Pancreas (tissue), 10 donors: ENCODE measurements around the gene ACSBG1. TPM values are rescaled to one million over a fixed set of nuclear protein-coding genes. Genes with fewer than 3 reads are reported as not detected.
"Not testable (repeated sequence)": the region's sequence is repeated elsewhere in the genome, so short reads cannot be mapped to it uniquely, and the experiment has no call there.

Experiments used
- ATAC-seq, 4 donors: fragments of 200-7000 bp; cut with Tn5 transposase; one replicate each; pipeline versions ENCODE4 v1.8.0 to v1.9.1; 2020; ENCODE audit warnings: mild to moderate bottlenecking in 4 of 4, moderate library complexity in 4 of 4
- DNase-seq, 6 donors: peaks; one replicate each; pipeline ENCODE4 v3.0.0-alpha.2; 2020
- FAIRE-seq: peaks from 2 replicates; lab custom pipeline; 2012; peaks lifted over from hg19 to GRCh38; lab: Jason Lieb, UNC
- H3K27ac ChIP-seq, 4 donors: fragments of 200-600 bp; sonication (generic); 1 replicate in 3 of 4; 2 replicates in 1 of 4; pipeline versions ENCODE4 v1.5.0 to v1.8.0; 2020
- H3K27me3 ChIP-seq, 4 donors: fragments of 200-600 bp; one replicate each; pipeline ENCODE4 v1.8.0; 2021
- H3K36me3 ChIP-seq, 3 donors: fragments of 200-600 bp; sonication (generic) in 1 of 3; one replicate each; pipeline versions ENCODE4 v1.5.0 to v1.8.0; 2020 to 2021
- H3K4me1 ChIP-seq, 3 donors: fragments of 200-600 bp; one replicate each; pipeline ENCODE4 v1.8.0; 2021
- H3K4me3 ChIP-seq, 4 donors: fragments of 200-600 bp; sonication (generic) in 2 of 4; one replicate each; pipeline versions ENCODE4 v1.5.0 to v1.8.0; 2020 to 2021
- H3K9me3 ChIP-seq, 4 donors: fragments of 200-600 bp; one replicate each; pipeline ENCODE4 v1.8.0; 2021
- WGBS, 2 donors: extraction: QIAGEN DNeasy Blood & Tissue Kit; methylation state at CpG; one replicate each; pipeline ENCODE4 v1.1.7; 2013; 5-methylcytosine and 5-hydroxymethylcytosine counted together
- intact Hi-C, 3 donors: fragments of 100-400 bp; cut with DNase I; formaldehyde crosslinking; loops; one replicate each; pipeline versions ENCODE4 v1.11.1 to v1.14.2; 2022
- polyA plus RNA-seq, 2 donors: library from polyadenylated mRNA; stranded (reverse); fragments of 200-250 nt; gene quantifications; one replicate each; pipeline ENCODE4 v1.2.3, GENCODE V29; 2013
- total RNA-seq, 6 donors: library from RNA; stranded (reverse); fragmentation: NEBNext Ultra II Directional in 4 of 6; extraction: Animal tissue kit (Norgen Biotek cat#: 25700) in 4 of 6; gene quantifications; one replicate each; pipeline versions ENCODE4 v1.2.1 to v1.2.4, GENCODE V29; 2021 to 2023
- TF ChIP-seq, protein P1 (sequence below), 4 donors: fragments of 200-600 bp; sonication (generic) in 3 of 4; IDR thresholded peaks; one replicate each; pipeline versions ENCODE4 v1.5.0 to v1.8.0; 2021; ENCODE audit warnings: antibody characterized with exemption in 4 of 4
- donor health status: healthy with polysubstance abuse.
- donor health status: DM: no; HTN: no; CAD: no; lungs with moderate emphysema.
- donor health status: DM: no; HTN: no; CAD: no.
- donor health status: control.
- donor health status: control.
- donor health status: Bipolar disorder and iron deficiency.
- donor health status: DM: yes; HTN: yes; CAD: no.
- donor health status: DM: no; HTN: no; CAD: no.
- donor health status: DM: no; HTN: no; CAD: no.
- donor health status: DM: yes; HTN: yes; CAD: no.

Gene ACSBG1
- total and polyA plus RNA-seq, 8 donors: 0.04 to 0.12 (median 0.04) TPM; not detected in 5

DNA sequence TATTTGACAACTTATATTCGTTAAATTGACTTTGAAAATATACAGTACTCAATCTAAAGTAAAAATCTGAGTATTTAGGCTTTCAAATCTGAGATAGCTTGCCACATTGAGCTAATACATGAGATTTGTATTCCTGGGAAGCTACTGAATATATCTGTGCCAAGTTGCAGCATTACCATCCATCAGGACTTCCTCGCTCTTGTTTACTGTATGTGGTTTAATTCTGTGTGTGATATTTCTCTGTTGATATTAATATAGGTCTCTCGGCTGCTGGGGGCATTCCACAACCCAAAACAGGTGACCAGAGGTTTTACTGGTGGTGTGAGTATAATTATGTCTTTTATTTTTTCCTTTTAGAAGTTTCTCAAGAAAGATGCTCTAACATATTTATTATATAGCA, 79.4 kb downstream of the ACSBG1 start:
- TF ChIP-seq, protein P1, sequence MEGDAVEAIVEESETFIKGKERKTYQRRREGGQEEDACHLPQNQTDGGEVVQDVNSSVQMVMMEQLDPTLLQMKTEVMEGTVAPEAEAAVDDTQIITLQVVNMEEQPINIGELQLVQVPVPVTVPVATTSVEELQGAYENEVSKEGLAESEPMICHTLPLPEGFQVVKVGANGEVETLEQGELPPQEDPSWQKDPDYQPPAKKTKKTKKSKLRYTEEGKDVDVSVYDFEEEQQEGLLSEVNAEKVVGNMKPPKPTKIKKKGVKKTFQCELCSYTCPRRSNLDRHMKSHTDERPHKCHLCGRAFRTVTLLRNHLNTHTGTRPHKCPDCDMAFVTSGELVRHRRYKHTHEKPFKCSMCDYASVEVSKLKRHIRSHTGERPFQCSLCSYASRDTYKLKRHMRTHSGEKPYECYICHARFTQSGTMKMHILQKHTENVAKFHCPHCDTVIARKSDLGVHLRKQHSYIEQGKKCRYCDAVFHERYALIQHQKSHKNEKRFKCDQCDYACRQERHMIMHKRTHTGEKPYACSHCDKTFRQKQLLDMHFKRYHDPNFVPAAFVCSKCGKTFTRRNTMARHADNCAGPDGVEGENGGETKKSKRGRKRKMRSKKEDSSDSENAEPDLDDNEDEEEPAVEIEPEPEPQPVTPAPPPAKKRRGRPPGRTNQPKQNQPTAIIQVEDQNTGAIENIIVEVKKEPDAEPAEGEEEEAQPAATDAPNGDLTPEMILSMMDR (IDR thresholded peaks at IDR 0.05): no peak
- H3K9me3 ChIP-seq: no peaks in the 10 kb centered on the region
- intact Hi-C loops: no loop called here
- H3K4me3 ChIP-seq: no peak overlapping the region
- H3K4me1 ChIP-seq: peaks cover 0 to 6% (median 0%) of the 10 kb centered on the region in 3 donors
- DNase-seq (no peak), ATAC-seq (no peak), FAIRE-seq (no peak)
- no peaks in the 10 kb centered on the region for H3K27me3 ChIP-seq
- 88 to 93% methylated on average over 3 of the region's 3 CpGs for WGBS, 2 donors
- H3K36me3 ChIP-seq: peaks cover 0 to 12% (median 3%) of the 10 kb centered on the region in 3 donors
- no peak overlapping the region for H3K27ac ChIP-seq

DNA sequence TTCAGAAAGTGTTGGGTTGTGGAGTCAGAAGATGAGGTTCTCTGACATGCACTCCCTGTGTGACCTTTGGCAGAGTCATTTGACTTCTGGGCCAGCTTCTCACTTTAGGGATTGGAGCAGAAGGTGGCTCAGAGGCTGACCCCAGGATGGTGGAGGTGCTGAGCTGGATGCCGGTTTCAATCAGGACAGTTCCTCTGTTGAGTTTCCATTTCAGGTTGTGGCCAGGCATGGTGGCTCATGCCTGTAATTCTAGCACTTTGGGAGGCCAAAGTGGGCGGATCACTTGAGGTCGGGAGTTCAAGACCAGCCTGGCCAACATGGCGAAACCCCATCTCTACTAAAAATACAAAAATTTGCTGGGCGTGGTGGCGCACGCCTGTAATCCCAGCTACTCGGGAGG, 83.3 kb downstream of the ACSBG1 start:
- H3K27me3 ChIP-seq, H3K9me3 ChIP-seq, ATAC-seq, H3K4me3 ChIP-seq, DNase-seq, H3K27ac ChIP-seq, H3K36me3 ChIP-seq, FAIRE-seq, intact Hi-C loops: not testable (repeated sequence)
- peaks cover 0 to 10% (median 5%) of the 10 kb centered on the region in 3 donors for H3K4me1 ChIP-seq
- 94 to 98% methylated on average over 8 of the region's 8 CpGs for WGBS, 2 donors

- peaks cover 0 to 10% (median 5%) of the 10 kb centered on the region in 3 donors for H3K4me1 ChIP-seq
- peak overlapping the region; percentile 51 to 73 (median 64) for H3K27ac ChIP-seq
- DNase-seq (peak in 1 of 6 donors; percentile 49), ATAC-seq (peak; percentile 13 to 31 (median 17)), FAIRE-seq (no peak)
- H3K9me3 ChIP-seq: no peaks in the 10 kb centered on the region
- intact Hi-C loops: no loop called here
- H3K27me3 ChIP-seq: no peaks in the 10 kb centered on the region
- H3K4me3 ChIP-seq: peak overlapping the region; percentile 55 to 92 (median 80)
- TF ChIP-seq, protein P1 (IDR thresholded peaks at IDR 0.05): no peak
- 5 to 7% methylated on average over 20 of the region's 20 CpGs for WGBS, 2 donors
- no peaks in the 10 kb centered on the region for H3K36me3 ChIP-seq
Observed at GRCh38 chr15:78149805-78150751, 84.3 kb downstream of the ACSBG1 start.

- DNase-seq (peak; percentile 99 to 100 (median 100)), ATAC-seq (peak; percentile 97 to 99 (median 98)), FAIRE-seq (peak; percentile 64)
- peak within 1 kb of the TSS; percentile 55 to 92 (median 80) for H3K4me3 ChIP-seq
- TF ChIP-seq, protein P1 (IDR thresholded peaks at IDR 0.05): no peak
- whole genome bisulfite sequencing, 2 donors: 0 to 1% methylated on average over 56 to 79 of the region's 79 CpGs
- no peaks in the 10 kb centered on the region for H3K9me3 ChIP-seq
- H3K27me3 ChIP-seq: no peaks in the 10 kb centered on the region
- peaks cover 0 to 10% (median 5%) of the 10 kb centered on the region in 3 donors for H3K4me1 ChIP-seq
- peak within 1 kb of the TSS; percentile 51 to 73 (median 64) for H3K27ac ChIP-seq
- H3K36me3 ChIP-seq: no peaks in the 10 kb centered on the region
- intact Hi-C loops: no loop called here
Observed at GRCh38 chr15:78149068-78149804, 85.1 kb downstream of the ACSBG1 start, which contains the start of gene IDH3A. Gene IDH3A (plus strand): TSS chr15:78149362. CDS start chr15:78149404, 42 bp downstream.
